CMK (cell line): ENCODE results near the gene PTPRE.

Experiments
- DNase-seq: peaks from one replicate; pipeline ENCODE4 v3.0.0-alpha.2; 2010; ENCODE audit warnings: low read depth

Gene PTPRE

DNA sequence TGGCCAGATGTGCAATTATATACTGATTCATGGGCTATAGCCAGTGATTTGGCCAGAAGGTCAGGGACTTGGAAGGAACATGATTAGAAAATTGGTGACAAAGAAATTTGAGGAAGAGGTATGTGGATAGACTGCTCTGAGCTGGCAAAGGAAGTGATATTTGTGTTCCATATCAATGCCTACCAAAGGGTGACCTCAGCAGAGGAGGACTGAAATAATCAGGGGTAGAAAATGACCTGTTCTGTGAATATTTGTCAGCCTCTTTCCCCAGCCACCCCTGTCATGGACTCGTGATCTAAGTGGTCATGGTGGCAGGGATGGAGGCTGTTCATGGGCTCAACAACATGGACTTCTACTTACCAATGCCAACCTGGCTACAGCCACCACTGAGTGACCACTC, 47.0 kb downstream of the PTPRE start:
- no peak for DNase-seq

DNA sequence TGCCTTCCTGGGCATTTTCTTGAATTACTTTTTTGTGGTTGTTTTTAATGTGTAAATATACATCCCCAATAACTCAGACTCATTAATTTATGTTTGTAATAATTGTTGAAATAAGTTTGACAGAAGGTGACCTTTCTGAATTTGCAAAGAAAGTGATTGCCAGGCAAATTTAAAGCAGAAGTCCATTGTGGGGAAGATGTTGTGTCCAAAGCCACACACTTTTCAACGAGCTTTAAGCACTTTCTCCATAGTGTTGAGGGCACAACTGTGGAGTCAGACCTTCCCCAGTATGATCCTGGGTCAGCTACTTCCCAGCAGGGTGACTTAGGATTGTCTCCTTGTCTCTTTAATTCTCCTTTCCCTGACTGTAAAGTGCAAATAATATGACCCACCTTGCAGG, 52.5 kb downstream of the PTPRE start:
- no peak for DNase-seq

DNA sequence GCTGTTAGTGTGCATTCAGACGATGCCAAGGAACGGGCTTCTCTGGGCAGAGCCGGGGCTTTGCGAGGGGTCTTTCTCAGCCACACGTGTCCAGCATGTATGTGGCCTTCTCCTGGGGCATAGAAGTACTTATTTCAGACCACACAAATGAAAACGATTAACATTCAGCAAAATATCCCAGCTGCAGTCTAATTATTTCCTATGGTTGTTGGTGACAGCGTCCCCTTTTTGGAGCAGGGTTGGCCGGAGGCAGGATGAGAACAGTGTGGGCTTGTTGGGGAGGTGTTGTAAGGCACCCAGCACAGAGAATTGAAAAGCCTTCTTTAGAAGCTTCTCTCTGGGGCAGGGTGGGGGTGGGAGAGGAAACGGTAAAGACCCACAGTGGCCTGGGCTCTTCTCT, 54.2 kb downstream of the PTPRE start:
- no peak for DNase-seq

DNA sequence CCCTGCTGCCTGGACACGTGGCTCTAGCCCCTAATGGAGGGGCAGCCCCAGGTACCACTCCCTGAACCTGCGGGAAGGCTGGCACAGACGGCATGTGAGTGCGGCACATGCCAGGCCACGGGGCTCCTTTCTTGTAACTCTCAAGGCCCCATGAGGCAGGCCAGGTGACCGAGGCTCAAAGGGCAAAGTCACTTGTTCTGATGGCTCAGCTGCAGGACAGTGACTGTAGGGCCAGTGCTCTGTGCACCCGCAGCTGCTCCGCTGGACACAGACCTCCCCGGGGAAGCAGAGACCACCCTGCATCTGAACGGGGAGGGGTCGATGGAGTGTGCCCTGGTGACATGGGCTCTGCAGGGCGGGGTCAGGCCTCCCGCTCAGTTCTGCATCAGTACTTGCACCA, 55.3 kb downstream of the PTPRE start:
- no peak for DNase-seq

DNA sequence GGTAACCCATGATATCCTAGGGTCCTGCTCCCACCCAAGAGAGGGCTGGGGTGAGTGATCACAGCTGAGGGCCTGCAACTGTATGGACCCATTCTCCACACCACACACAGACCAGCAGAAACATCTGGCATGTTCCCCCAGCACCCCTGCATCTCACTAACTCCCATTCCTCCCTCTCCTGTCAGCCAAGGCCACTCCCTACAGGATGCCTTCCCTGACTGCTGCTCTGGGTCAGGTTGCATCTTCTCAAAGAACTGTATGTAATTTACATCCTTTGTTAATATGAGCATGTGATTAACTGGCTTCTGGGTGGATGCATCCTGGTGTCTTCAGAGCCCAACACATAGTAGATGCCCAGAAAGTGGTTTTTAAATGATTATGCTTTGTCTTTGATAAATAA, 56.2 kb downstream of the PTPRE start:
- no peak for DNase-seq

DNA sequence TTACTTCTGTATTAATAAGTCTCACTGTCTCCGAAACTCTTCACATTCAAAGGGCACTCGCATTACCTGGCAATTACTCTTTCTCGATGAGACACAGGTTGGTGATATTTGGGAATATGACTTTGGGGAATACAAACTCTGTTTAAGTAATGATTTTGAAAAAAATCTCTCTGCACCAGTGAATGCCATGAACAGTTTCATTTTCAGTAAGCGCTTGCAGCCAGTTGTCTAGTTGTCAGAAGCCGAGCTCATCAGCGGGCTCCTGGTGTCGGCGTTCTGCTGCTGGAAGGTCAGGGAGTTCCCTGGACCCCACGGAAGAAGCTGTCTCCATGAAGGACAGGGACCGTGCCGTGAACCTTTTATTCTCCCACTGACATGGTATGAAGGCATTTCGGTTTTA, 57.7 kb downstream of the PTPRE start:
- DNase-seq: no peak

DNA sequence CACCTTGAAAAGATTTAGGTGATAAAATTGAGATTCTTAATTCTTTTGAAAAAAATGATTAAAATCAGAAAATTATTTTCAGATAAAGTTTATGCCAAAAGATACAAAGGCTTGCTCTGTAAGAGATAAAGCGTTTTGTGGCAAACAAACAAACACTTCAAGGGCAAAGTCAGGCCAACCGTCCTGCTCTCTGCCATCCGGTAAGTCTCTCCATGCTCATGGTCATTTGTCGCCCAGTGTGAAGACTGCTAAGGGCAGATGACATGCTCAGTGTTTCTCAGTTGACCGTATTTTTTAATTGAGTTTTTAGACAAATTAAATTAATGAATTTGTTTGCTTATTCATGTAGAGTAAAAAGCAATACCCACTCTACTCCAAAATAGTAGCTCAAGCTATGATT, 60.0 kb downstream of the PTPRE start:
- DNase-seq: no peak

DNA sequence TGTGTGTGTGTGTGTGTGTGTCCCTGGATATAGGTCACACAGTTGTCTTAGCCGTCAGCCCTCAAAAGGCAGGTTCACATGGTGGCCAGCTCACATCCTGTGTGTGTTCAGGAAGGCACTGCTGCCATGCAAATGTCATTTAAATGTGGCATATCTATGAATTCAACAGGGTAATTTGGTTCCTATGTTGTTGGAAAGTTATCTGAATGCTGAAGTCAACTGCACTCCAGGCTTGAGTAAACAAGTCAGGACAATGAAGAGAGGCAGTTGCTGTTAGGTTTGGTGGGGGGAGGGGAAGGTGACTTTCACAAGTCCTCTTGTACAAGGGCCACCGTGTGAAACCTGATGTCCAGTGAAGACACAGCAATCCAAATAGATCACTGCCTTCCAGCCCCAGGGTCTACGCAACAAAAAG, 61.1 kb downstream of the PTPRE start:
- DNase-seq: no peak

DNA sequence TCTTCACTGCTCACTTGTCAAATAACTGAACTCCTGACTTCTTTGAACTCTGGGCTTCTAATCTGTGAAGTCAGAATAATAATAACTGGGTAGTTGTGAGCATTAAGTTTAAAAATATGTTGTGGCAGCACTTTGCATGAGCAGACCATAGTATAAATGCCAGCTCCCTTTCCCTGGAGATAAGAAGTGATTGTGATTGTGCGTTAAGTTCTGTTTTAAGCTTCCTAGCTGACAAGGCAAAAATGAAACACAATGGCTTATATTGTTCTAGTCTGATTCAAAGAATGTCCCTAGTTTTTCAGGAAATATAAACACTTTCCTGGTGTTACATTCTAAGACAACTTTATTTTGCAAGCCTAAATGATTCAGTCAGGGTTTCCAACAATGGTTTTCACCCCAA, 61.8 kb downstream of the PTPRE start:
- DNase-seq: no peak

DNA sequence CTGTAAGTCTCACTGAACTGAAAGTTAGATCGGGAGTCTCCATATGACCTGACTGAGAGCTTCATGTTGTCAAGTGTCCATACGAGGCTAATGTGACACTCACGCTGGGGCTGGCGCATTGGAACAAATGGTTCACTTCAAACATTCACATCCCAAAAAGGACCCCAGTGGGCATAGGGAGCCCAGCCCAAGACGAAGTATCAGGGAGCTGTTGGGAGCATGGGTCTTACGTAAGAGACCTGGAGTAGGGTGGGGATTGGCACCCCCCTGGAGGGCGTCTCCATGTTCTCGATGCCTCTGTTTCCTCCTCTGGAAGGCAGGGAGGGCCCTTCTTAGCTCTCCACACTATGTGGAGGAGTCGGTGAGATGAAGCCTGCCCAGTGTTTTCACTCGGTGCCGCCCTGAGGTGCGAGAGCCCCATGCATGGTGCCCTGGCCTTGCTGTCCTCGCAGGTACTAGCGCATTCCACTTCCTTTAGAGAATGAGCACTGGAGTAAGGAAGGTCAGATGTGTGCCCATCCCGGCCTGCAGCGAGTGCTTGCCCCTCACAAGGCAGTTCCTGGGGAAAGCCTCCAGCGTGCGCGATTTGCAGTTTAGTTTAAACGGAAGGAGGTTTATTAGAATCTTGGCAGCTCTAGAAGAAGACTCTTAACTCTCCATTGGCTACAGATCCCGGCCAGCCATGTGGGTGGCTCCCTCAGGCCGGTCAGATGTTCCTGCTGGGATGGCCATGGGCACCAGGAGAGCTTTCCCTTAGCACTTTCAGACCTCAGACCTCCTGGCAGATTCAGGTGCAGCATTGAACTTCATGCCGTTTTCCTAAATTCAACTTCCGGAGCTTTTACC, 64.4 kb downstream of the PTPRE start:
- DNase-seq: no peak

DNA sequence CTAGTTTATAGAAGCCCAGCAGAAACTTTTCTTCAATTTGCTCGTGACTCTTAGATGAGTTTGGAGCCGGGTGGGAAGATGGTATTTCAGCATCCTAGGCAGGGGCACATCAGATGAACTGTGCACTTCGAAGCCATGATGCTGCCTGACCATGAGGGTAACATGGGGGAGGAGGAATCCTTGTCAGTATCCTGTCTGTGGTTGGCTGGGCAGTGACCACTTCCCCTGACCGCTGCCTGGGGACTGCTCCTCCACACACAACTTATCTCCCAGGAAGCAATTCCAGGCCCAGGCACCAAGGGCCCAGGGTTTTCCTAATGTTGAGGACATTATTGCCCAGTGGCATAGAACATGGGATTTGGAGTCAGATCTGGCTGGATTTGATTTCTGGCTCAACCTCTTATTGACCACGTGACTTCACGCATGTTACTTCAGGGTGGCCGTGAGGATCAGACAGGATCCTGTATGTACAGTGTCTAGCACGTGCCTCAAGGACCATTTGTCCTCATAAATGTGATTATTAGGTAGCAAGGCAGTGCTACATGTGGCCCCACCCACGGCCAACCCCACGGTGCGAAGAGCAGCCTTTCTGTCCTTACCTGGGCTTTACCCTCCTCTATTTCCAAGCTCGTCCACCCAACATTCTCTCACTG, 65.2 kb downstream of the PTPRE start:
- DNase-seq: peak; percentile 38

DNA sequence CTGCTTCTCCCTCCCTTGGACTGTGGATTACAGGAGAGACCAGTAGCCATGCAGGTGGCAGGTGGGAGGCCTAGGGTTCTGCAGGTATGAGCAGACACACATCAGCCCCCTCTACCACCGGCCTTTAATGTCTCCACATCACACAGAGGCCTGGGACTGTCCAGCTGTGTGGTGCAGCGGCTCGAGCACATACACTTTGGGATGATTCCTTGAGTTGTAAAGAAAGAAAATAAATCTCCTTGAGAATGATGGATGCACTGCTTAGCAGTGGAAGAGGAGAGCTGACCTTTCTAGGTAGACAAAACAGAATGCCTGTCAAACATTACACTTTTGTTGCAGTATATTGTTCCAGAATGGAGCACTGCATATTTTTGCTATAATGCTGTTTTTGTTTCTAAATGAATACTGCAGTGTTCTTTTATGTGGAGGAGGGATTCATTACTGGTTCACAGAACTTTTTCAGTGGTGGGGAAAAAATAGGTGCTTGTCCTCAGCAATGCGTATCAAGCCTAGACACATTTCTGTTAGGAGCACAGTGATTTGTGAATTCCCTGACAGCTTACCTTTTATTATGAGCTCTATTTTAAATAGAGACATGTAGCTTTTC, 66.0 kb downstream of the PTPRE start:
- no peak for DNase-seq

DNA sequence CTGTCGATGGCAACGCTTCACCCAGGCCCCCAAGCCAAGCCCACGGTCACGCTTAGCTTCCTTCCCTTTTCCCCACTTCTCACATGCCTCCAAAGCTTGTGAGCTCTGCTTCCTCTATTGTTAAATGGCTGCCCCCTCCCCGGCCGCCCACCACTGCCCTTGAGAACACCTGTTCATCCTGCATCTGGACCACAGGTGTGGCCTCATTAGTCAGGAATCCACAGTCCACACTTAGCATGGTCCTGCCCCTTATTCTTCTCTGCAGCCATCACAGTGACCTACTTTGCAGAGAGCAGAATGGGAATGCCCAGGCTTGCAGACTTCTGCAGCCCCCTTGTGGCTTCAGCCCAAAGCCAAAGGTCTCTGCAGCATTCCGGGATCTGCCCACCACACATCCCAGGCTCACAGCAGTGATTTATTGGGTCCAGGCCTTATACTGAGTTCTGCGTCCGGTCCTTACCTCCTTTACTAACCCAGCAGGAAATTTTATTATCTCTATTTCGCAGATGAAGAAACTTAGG, 66.9 kb downstream of the PTPRE start:
- DNase-seq: no peak

DNA sequence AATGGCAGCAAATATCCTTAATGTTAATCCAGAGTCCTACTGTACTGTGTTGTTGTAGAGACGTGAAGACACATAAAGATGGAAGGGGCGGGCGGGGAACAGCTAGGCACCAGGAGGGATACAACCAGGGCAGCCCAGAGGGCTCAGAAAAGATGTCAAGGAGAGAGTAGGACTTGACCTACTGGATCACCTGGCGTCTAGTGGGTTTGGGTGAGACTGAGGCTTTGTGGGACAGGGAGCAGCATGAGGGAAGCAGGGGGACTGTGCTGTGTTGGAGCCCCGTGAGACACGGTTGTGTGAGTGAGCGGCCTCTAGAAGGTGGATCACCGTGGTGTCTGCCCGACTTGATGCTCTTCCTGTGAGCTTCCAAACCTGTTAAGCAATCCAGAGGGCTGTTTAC, 68.0 kb downstream of the PTPRE start:
- DNase-seq: no peak

DNA sequence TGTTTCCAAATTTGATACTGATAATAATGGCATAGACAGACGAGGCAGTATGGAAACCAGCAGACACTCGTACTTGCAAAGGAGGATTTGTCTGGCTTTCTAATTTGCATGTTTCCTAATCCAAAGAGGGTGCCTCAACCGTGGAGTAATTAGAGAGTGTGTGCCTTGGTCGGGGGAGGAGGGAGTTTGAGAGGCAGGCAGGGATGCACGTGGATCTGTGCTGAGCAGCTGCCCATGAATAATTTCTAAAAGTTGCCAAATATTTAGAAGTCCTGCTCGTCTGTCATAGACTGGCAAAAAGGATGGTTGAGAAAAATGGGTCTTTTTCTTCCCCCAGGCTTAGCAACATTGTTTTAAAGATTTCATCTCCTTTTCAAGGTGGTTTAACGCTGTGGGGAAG, 69.4 kb downstream of the PTPRE start:
- no peak for DNase-seq

DNA sequence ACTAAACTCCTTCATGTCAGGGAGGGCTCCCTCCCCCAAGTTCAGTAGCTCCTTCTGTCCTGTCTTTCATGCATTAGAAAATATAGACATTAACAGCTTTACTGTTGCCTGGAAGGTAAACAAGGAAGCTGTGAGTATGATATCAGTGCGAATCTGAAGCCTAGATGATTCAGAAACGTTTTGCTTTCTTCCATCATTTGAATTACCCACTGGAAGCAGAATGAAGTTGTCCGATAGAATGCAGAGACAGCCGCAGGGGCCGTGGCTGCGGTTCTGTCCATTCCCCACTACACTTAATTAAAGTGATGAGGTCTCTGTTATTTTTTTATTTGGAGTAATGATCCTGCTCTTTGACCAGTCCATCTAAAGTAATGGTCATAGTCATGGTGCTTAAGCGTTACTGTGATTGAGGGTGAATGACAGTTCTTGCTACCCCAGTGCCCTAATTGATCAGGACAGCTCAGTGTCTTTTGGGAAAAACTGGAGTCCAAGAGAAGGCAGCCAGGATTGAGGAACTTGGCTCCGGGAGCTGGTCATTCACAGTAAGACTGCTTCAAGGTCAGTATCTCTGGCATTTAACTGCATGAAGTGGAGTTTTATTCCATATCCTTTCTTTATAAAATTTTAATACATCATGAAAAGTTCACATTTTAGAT, 69.9 kb downstream of the PTPRE start:
- DNase-seq: no peak

DNA sequence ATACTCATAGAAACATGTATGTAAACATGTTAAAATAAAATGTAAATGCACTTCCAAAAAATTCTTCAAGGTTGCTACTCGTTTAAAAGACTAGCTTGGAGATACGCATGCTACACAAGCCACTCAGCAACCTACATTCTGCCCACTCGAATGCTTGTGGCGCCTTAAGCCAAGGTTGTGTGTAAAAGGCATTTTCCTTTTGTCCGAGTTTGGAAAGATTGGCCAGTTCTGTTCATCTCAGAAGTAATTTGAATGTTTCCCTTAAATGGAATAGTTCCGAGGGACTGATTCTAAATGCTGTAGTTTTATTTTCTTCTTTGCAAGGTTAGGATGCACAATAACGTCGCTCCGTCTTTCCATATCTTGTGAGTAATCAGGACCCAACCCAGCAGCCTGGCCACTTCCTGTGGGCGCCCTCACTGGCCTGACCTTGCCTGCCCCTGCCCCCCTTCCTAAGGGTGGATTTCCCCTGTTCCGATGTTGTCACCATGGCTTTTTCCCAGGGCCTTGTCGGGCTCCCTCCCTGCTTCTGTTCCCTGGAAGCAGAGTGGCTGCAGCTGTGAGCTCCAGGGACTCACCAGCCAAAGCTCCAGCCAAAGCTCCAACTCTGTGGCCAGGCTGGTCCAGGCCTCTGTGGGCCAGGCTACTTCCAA, 70.6 kb downstream of the PTPRE start:
- DNase-seq: no peak

DNA sequence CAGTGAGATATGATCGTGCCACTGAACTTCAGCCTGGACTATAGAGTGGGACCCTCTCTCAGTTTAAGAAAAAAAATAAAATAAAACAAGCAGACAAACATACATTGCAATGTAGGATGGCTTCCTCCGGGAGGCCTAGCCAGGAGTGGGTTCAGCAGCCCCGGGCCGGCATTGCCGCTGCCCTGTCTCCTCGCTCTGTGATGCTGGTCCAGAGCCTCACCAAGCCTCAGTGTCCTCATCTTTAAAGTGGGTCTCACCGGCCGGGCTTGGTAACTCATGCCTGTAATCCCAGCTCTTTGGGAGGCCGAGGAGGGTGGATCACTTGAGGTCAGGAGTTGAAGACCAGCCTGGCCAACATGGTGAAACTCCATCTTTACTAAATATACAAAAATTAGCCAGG, 71.6 kb downstream of the PTPRE start:
- no peak for DNase-seq

DNA sequence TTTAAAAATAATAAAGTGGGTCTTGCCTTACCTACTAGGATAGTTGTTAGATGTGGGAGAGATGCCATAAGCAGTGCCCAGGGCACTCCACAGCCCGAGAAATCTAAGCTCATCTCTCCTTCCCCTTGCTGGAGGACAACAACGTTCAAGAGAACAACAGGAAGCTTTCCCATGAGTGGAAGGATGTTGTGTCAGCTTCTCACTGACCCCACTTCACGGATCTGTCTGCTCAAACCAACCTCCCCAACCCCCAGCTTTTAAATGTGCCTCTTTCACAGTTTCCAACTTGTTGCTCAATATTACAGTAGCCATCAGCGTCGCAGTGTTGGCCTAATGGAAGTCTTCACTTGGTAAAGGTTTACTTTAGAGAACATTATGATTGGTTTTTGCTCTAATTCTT, 72.1 kb downstream of the PTPRE start:
- DNase-seq: no peak

DNA sequence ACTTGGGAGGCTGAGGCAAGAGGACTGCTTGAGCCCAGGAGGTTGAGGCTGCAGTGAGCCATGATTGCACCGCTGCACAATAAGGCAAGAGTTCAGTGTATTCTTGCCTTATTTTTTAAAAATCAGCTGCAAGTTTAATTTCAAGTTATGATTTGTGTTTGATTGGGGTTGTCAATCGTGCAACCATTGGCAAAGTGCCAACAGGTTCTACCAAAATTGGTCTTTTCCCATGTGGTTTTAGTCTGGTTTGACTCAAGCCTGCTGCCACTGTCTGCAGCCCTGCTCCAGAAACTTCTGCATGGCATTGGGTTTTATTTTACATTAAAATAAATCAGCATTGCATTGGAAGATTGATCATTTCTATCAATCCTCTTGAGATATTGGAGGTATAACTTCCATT, 72.7 kb downstream of the PTPRE start:
- no peak for DNase-seq

DNA sequence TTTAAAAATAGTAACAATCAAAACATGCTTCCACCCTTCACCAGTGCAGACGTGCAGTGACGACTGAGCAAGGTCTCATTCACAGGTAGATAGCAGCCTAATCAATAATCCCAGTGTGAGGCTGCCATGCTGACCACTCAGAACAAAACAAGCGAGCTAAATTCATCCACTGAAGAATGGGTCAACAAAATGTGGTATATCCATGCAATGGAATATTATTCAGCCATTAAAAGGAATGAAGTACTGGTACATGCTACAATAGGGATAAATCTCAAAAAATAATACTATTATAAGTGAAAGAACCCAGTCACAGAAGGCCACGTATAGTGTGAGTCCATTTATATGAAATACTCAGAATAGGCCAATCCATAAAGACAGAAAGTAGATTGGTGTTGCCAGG, 74.0 kb downstream of the PTPRE start:
- DNase-seq: no peak

DNA sequence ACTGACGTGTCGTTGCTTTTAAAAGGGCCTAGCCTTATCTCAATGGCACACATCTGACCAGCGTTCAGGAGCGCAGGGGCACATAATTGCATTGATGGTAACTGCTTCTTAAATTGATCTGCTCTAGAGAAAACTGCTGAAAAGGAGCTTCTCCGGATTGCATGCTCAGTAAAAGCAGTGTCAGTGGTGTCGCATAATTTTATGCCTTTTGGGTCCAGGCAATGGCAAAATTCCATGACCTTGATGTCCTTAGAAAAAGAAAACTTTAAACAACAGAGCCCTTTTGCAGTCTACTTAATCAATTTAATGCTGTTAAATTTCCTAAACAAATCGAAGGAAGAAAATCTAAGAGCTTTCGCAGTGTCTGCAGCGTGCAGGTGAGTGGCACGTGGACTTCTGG, 75.7 kb downstream of the PTPRE start:
- DNase-seq: no peak
